GM12878 (cell line): ENCODE data around the gene DCUN1D5. TPM values are rescaled to one million over a fixed set of nuclear protein-coding genes. Genes with fewer than 3 reads are reported as not detected.

Experiments
- ATAC-seq: fragments of 200-7000 bp; cut with Tn5 transposase; 3 replicates; pipeline ENCODE4 v1.9.1; 2020; ENCODE audit warnings: mild to moderate bottlenecking, moderate library complexity
- BruUV-seq: library from RNA; stranded (reverse); fragments of 400-500 nt; replicated peaks from 2 replicates; lab custom pipeline; 2021; lab: Mats Ljungman, UMichigan
- CTCF ChIA-PET: fragments of 300-600 bp; sonication (Branson Sonifier 250); formaldehyde crosslinking; extraction: SDS; loops from one replicate; lab custom pipeline; 2021; ENCODE audit warnings: inconsistent platforms; lab: Yijun Ruan, JAX
- POLR2A ChIA-PET: fragments of 350-600 bp; formaldehyde crosslinking; extraction: SDS; loops from one replicate; lab custom pipeline; 2021; ENCODE audit warnings: inconsistent platforms; lab: Charles Lee
- RAD21 ChIA-PET: fragments of 300-600 bp; sonication (Branson Sonifier 250); formaldehyde crosslinking; loops from one replicate; lab custom pipeline; 2023; ENCODE audit warnings: antibody characterized with exemption; ENCODE audit not compliant: unreplicated experiment; lab: Charles Lee
- SMC1A ChIA-PET: fragments of 300-600 bp; sonication (Branson Sonifier 250); formaldehyde crosslinking; loops from one replicate; lab custom pipeline; 2023; ENCODE audit not compliant: unreplicated experiment, uncharacterized antibody; lab: Charles Lee
- DNase-seq: peaks from one replicate; pipeline ENCODE4 v3.0.0-alpha.2; 2011; ENCODE audit warnings: low read depth, low spot score
- FAIRE-seq: peaks from 3 replicates; lab custom pipeline; 2011; peaks lifted over from hg19 to GRCh38; lab: Jason Lieb, UNC
- H2AFZ ChIP-seq: 2 replicates; pipeline ENCODE4 v1.6.0; 2011; ENCODE audit warnings: low read depth, low read length, control low read depth; ENCODE audit not compliant: control insufficient read depth
- H3K27ac ChIP-seq: 2 replicates; pipeline ENCODE4 v1.5.1; 2011; ENCODE audit warnings: control low read depth; ENCODE audit not compliant: control insufficient read depth, insufficient read depth
- H3K27me3 ChIP-seq, 2 experiments: replicated peaks in 1 of 2; 2 replicates each; pipeline versions ENCODE4 v1.6.0 to v1.6.1; 2011; ENCODE audit warnings: low read length in 1 of 2; ENCODE audit not compliant: control insufficient read depth in 2 of 2, insufficient read depth in 2 of 2
- H3K36me3 ChIP-seq, 2 experiments: 2 replicates each; pipeline ENCODE4 v1.5.1; 2011; ENCODE audit warnings: low read length in 1 of 2; ENCODE audit not compliant: control insufficient read depth in 2 of 2, insufficient read depth in 2 of 2
- H3K4me1 ChIP-seq: 2 replicates; pipeline ENCODE4 v1.6.1; 2011; ENCODE audit warnings: mild to moderate bottlenecking, low read length, moderate library complexity, mixed read lengths; ENCODE audit not compliant: control insufficient read depth, insufficient read depth
- H3K4me2 ChIP-seq: 2 replicates; pipeline ENCODE4 v1.6.0; 2011; ENCODE audit warnings: control low read depth; ENCODE audit not compliant: control insufficient read depth, insufficient read depth
- H3K4me3 ChIP-seq: fragments of 200-600 bp; sonication (generic); 2 replicates; pipeline ENCODE4 v1.5.1; 2016
- H3K79me2 ChIP-seq: 2 replicates; pipeline ENCODE4 v1.6.0; 2011; ENCODE audit warnings: low read length; ENCODE audit not compliant: control insufficient read depth, insufficient read depth
- H3K9ac ChIP-seq: 2 replicates; pipeline ENCODE4 v1.8.0; 2011; ENCODE audit warnings: low read length, control low read depth, mixed read lengths; ENCODE audit not compliant: control insufficient read depth, insufficient read depth
- H3K9me3 ChIP-seq: replicated peaks from 3 replicates; pipeline ENCODE4 v1.5.1; 2011; ENCODE audit warnings: mild to moderate bottlenecking, low read length; ENCODE audit not compliant: control insufficient read depth, insufficient read depth
- H4K20me1 ChIP-seq: 2 replicates; pipeline ENCODE4 v1.6.0; 2011; ENCODE audit not compliant: control insufficient read depth, insufficient read depth
- BRCA1 ChIP-seq: IDR thresholded peaks from 2 replicates; pipeline ENCODE4 v1.6.1; 2011; ENCODE audit warnings: low read depth, low read length, improper control_type of control experiment
- HCFC1 ChIP-seq: fragments of 150-350 bp; IDR thresholded peaks from 2 replicates; pipeline ENCODE4 v1.6.1; 2014; ENCODE audit warnings: low read length
- PBX3 ChIP-seq: IDR thresholded peaks from 2 replicates; pipeline ENCODE4 v1.6.1; 2011; ENCODE audit warnings: mild to moderate bottlenecking, low read depth, low read length, moderate library complexity; ENCODE audit not compliant: insufficient replicate concordance
- RB1 ChIP-seq: fragments of 450-650 bp; formaldehyde crosslinking; IDR thresholded peaks from 2 replicates; pipeline ENCODE4 v1.6.1; 2017; ENCODE audit warnings: mild to moderate bottlenecking, borderline replicate concordance
- SRF ChIP-seq, 2 experiments: IDR thresholded peaks; 2 replicates each; pipeline ENCODE4 v1.6.1; 2011; ENCODE audit warnings: low read depth in 2 of 2, low read length in 2 of 2, mild to moderate bottlenecking in 1 of 2, moderate library complexity in 1 of 2
- TARDBP ChIP-seq: IDR thresholded peaks from 2 replicates; pipeline ENCODE4 v1.6.1; 2016; ENCODE audit warnings: borderline replicate concordance
- ZNF687 ChIP-seq: fragments of 450-650 bp; IDR thresholded peaks from 2 replicates; pipeline ENCODE4 v1.6.1; 2017; ENCODE audit warnings: mild to moderate bottlenecking, moderate library complexity
- in situ Hi-C: fragments of 300-500 bp; cut with MboI; formaldehyde crosslinking; loops from 9 replicates; pipeline ENCODE4 v1.14.3; 2018; ENCODE audit warnings: mixed read lengths
- intact Hi-C: fragments of 100-400 bp; cut with micrococcal nuclease; formaldehyde crosslinking; loops from one replicate; pipeline ENCODE4 v1.14.2; 2022; ENCODE audit not compliant: unreplicated experiment
- polyA plus RNA-seq, 11 experiments: library from polyadenylated mRNA; depleted of rRNA in 4 of 11; unstranded in 6 of 11; stranded (reverse) in 5 of 11; fragments of >200 nt; fragmentation: Nextera tagmentation in 4 of 11; fragmentation: Illumina TruSeq in 1 of 11; extraction: Ambion mirVana in 4 of 11; extraction: Trizol in 1 of 11; gene quantifications; 1 replicate in 1 of 11; 2 replicates in 10 of 11; pipeline versions ENCODE4 v1.2.1 to v1.2.3, GENCODE V29; 2011 to 2016; ENCODE audit warnings: inconsistent platforms in 2 of 11, missing spikeins in 2 of 11, low read depth in 1 of 11
- total RNA-seq, 4 experiments: library from RNA; depleted of rRNA in 3 of 4; stranded (reverse); fragments of >200 nt in 3 of 4; fragmentation: Illumina TruSeq in 1 of 4; extraction: Trizol in 1 of 4; gene quantifications; 2 replicates each; pipeline versions ENCODE4 v1.2.1 to v1.2.3, GENCODE V29; 2013 to 2021

DCUN1D5 gene
- total and polyA plus RNA-seq, 10 of the 15 experiments (the other 5 are each of a cell fraction or from before 2014, with no cell fraction given) = 20.4 to 87.0 (median 60.6) TPM

- SMC1A ChIA-PET = interaction anchor here (0.8 to 1.6 kb wide), 4 partner anchors 9 to 156 kb away, joined by 3 to 6 read pairs (median 4); no protein-coding TSS in a partner anchor
- in situ Hi-C loops (no loop called here), intact Hi-C loops (no loop called here)
- Histone ChIP-seq H2AFZ (no peak overlapping the region), H3K4me3 (no peak overlapping the region), H3K9me3 (no peaks in the 10 kb centered on the region; the same call in 2 of the 3 replicates), H3K27ac (no peak overlapping the region), H3K27me3 (no peaks in the 10 kb centered on the region), H3K4me1 (peaks cover 9% of the 10 kb centered on the region; the same call in 1 of the 2 replicates), H3K9ac (no peak overlapping the region), H3K79me2 (peaks cover 15% of the 10 kb centered on the region), H4K20me1 (no peaks in the 10 kb centered on the region), H3K36me3 (peaks cover 0 to 9% of the 10 kb centered on the region in 2 experiments; a peak in 1 of 4 replicates), H3K4me2 (no peak overlapping the region)
- no TSS peak for BruUV-seq
- TF ChIP-seq TARDBP = no peak
- TF ChIP-seq ZNF687 = no peak
- no peak for TF ChIP-seq PBX3
- TF ChIP-seq HCFC1 = no peak
- TF ChIP-seq BRCA1 = no peak
- TF ChIP-seq RB1 = no peak
- TF ChIP-seq SRF (IDR thresholded peaks at IDR 0.05; ENCODE audit: low read depth in 2 of 2, low read length in 2 of 2) = no peak
- ATAC-seq (no peak; the same call in 2 of the 3 replicates), DNase-seq (no peak), FAIRE-seq (no peak)
- RAD21 ChIA-PET = interaction anchor here (0.8 kb wide), 1 partner anchor 39 kb away, joined by 3 read pairs; the partner anchor contains the start of gene DYNC2H1
- CTCF ChIA-PET = interaction anchor here (0.7 to 1.1 kb wide), 2 partner anchors 13 to 21 kb away, joined by 3 read pairs; no protein-coding TSS in a partner anchor
- POLR2A ChIA-PET = interaction anchor here (1.5 to 1.6 kb wide), 2 partner anchors 16 to 21 kb away, joined by 6 read pairs; partner anchors contain the start of gene DCUN1D5
Observed at GRCh38 chr11:103071008-103071407, 21.0 kb downstream of the DCUN1D5 start.
